Hematopoietic multipotent progenitor cell treated with erythropoietin and hydrocortisone succinate and interleukin-3 and kit ligand, for 6 days (in vitro differentiated cells): Measurements from ENCODE around the gene ELK4.

Experiments used
- DNase-seq: peaks from one replicate; pipeline ENCODE4 v3.0.0-alpha.2; 2015

ELK4 gene

DNA sequence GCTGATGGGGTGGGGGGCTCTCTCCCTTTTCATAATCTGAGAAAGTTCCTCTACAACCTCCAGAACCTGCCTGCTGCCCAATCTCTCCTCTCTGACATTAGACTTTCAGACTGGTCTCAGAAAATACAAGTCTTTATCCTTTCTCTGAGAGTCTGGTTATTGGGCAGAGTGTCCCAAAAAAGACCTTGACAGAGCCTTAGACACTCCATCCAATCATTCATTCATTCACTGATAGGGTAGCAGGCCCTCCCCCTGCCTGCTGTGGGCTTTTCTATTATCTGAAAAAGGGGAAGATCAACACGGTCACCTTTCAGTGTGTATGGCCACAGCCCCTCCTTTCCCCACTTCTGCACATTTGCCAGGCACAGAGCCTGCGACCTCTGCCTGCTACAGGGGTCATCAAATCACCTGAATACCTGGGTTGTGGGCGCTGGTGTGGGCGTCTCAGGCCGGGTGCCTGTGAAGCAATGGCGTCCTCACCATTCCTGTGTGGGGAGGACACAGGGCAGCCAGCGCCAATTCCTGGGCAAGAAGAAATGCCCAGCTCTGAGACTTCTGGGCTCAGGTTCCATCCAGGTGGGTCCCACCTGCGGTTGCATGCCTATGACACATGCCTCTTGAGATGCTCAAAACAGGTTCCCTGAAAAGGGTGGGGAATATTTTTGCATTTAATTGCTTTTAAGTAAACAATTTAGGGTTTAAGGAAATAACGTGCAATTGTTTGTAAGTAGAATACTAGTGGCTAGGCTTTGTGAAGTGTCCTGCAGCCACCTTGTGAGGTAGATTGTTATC is 52.8 kb downstream of the ELK4 start:
- DNase-seq: no peak

DNA sequence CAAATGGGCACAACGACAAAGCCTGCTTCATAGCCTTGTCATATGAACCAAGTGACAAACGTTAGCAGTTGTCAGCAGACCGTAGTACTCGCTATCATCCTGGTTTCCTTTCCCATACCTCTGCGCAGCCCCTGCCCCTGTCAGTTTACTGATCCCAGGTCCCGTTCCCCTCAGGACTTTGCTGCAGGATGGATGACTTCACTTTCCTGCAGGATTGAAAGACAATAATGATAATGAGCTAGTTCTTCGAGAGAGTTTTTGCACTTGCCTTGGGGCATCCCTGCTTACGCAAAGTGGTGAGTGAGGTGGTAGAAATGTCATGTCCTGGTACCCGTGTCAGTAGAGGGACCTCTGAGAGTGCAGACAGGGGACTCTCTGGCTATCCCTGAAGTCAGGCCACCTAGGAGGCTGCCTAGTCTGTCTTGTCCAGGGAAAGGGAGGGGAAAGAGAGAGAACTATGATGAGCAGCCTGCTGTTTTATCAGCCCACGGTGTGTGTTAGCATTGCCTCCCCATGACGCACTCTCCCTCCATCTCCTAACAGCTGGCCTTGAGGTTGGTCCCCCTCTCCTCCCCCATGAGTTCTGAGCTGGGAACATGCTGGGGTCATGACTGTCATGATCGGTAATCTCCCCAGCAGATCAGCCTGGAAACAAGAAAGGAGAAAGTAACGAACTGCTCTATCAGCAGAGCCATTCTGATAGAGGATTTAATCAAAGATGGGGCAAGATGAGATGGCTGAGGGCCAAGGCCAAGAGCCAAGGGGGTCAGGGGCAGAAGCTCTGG is 53.7 kb downstream of the ELK4 start:
- DNase-seq: no peak

DNA sequence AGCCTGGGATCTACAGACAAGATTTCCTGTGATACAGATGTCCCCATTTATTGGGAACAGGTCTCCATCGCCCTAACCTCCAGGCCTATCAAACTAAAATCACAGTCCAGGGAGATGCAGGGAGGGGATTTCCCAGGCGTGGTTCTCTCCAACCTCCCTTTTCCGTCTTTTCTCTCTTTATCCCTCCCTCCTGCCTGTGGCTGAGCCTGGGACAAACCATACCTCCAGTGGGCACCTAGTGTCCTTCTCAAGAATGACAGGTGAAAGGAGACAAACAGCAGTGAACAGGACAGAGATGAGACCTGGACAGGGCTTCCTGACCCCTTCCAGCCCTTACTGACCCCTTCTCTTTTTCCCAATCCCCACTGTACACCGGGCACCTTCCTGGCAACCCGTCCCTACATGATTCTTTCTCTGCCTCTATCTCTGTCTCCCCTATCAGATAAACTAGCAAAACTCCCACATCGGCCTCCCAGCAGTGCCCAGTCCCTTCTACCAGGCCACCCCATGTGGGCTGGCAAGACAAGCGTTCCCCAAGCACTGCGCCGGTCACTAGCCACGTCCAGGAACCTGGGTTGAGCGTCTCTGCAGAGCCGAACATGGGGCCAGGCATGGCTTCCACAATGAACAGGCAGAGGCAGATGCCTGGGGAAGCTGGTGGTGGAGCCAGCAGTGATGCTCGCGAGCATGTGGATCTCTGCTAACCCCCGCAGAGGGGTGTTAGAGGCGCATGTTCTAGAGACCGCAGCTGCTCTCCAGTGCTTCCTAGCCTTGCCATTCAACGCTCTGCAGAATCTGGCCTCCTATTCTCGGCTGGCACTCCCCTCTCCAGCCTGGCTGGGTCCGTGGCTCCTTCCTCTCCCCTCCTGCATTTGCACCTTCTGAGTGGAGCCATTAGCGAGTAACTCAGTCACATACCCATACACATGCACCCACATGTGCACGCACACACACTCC is 54.7 kb downstream of the ELK4 start:
- no peak for DNase-seq

DNA sequence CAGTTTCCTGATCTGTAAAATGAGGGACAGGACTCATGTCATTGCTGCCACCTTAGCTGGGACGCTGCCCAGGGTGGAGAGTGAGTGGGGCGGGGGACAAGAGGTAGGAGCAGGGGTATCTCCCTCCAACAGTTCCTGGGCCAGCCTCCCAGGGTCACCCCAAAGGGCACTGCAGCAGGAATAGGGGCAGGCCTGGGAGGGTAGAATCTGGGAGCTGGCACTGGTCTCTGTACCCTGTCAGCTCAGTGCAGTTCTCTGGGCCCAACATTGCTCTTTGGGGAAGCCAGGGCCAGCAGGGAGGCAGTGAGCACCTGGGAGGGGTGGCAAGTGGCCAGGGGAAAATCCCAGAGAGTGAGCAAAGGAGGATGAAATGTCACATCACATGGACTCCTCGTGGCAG is 55.8 kb downstream of the ELK4 start:
- no peak for DNase-seq

DNA sequence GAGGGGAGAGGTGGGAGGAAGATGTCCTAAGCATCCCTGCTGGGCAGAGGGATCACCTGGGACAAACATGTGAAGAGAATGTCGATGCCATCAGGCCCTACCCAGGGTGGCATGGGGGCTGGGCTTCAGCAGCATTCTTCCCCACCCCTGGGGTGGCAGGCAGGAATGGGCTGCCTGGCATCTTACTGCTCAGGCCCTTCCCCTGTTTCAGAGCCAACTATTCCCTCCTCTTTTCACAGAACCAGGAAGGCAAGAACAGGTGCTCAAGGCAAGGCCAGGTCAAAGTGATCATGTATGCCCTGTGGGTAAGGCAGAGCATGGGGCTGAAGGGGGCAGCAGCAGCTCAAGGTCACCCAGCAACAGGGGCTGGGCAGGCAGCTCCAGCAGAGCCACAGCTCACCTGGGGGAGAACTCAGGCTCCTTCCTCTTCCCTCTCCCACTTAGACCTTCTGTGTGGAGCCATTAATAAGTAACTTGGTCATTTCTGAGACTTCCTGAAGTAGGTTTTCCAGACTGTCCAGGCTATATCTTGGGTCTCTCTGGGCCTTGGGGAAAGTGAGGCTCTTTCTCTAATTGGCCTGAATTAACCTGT is 56.4 kb downstream of the ELK4 start:
- no peak for DNase-seq

DNA sequence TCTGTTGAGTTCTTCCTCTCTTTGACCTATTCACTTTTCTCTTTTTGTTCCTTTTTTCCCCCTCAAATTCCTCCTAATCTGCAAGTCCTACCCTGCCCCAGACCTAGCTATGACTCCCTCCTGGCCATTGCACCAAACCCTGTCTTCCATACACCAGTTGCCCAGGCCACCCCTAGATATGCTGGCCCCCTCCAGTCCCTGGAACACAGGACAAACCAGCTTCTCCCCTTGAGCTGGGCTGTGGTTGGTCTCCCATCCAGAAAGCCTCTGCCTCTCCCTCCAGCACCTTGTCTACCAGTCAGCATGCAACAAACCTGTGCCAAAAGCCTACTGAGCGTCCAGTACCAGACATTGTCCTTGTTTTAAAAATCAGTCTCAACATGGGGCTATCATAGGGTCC is 59.4 kb downstream of the ELK4 start:
- no peak for DNase-seq

DNA sequence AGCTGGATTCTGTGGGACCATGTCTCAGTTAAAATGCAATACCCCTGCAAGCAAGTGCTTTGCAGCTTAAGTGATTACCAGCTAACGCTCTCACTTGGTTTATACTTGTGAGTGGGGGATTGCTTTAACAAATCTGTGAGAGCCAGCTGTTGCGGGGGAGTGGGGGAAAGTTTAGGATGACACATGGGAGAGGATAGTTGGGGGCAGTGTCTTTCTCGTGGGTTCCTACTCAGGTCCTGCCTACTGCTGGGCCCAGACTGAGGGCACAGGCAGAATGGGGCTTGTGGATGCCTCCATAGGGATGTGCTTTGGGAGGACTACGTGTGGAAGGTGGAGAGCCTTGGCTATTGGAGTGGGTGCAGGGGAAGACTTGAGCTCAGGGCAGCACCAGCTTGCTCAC is 60.1 kb downstream of the ELK4 start:
- no peak for DNase-seq

DNA sequence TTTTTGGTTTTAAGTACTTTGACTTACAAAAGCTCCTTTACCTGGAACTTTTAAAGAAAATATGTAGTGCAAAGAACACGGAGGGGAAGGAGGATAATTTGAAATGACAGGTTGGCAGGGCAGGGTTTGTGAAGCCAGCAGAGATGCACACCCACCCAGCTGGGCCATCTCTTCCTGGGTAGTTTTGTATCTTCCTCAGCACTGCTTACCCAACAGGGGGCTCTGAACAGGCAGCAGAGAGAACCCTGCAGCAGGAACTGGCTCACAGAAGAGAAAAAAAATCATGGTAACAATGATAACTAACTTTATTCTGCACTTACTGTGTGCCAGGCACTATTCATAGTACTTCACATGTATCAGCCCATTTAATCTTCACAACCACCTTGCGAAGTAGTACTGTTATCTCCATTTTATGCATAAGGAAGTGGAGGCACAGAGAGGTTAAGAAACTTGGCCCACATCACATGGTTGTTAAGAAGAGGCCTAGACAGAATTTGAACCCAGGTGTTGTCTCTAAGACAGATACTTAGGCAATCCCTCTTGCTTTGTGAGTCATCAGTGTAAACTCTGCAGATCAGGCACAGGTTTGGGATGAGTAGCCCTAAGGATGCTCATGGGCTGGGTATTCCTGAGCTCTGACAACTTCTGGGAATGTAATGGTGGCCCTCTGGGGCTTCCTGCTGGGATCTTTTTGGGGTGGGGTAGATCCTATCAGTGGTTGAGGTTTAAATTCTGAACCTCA is 60.8 kb downstream of the ELK4 start:
- DNase-seq: peak; percentile 41

DNA sequence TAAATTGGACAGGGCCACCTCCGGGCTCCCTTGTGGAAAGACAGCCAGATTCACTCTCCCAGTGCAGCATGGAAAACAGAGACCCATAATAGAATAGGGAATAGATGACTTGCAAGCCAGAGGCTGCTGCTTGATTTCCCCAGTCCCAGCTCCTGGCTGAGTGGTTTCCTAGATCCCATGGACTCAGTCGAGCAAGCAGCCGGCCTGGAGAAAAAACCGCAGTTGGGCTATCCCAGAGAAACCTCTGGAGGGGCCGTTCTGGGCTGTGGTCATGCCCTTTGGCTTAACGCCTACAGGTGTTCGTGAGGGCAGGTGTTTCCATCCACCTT is 61.7 kb downstream of the ELK4 start:
- DNase-seq: no peak

DNA sequence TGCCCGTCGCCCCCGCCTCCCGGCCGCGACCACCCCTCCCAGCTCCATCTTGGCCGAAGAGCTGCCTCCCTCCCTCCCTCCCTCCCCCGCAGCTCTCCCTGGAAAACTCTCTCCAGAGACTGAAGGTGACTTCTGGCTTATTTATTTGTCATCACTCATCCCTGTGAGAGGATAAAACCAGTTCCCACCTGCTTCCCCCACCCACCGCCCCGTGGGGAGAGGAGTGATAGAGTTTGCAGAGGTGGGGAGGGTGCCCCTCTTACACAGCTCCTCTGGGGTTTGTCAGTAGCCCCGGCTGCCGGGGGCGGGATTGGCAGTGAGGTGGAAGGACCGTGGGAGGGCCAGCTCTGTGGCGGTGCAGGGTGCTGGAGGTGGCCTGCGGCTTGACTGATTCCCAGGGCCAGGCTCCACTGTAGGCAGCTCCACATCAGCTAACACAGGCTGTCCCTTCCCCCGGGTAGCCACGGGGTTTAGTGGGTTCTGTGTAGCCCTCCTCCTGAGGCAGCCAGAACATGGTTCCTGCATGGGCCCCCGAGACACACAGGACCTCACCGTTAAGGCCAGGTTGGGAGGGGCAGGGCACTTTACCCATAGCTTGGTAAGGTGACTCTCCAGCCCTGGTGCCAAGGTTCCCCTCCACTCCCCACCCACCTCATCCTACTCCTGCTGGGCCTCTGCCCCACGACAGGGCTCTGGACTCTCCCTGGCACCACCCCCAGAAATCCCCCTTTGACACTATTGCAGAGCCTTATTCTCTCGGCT is 62.2 kb downstream of the ELK4 start:
- DNase-seq: no peak

DNA sequence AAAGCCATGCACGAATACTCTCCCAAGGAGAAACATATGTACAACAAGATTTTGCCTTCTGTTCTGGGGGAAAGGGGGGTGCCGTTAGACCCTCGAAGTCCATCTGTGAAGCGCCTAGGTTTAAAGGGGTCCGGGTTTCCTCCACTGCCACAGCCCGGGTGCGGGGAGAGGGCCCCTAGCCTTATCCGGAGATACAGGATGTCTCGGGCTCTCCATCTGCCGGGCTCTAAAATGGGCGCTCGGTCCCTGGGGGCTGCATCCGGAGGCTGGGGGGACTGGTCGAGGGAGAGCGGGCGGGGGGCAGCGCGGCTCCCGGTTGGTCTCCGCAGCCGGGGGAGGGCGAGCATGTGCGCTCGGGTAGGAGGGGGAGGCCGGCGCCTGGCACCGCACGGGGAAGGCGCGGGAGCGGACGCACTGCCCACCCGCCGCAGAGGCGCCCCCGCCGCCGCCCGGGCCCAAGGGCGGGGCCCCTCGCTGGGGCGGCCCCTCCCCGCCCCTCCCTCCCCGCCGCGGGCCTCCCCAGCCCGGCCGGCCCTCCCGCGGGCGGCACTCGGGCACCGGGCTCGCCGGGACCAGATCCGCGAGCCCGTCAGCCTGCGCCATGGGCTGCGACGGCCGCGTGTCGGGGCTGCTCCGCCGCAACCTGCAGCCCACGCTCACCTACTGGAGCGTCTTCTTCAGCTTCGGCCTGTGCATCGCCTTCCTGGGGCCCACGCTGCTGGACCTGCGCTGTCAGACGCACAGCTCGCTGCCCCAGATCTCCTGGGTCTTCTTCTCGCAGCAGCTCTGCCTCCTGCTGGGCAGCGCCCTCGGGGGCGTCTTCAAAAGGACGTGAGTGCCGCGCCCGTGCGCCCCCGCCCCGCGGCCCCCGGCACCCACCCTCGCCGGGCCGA is 63.1 kb downstream of the ELK4 start:
- DNase-seq: no peak

DNA sequence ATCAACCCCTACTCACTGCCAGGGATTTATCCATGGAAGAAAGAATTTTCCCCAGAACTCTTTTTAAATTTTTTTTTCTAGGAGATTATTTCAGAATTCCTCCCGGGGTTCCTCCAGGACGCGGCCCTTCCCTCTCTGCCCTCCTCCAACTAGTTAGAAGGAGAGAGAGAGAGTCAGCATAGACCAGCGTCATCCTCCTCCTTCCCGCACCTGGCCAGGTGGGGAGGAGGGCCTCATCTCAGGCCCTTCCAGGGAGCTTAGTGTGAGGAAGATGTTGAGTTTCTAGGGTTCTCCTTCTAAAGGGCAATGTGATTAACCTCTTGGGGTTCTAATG is 63.7 kb downstream of the ELK4 start:
- DNase-seq: no peak

DNA sequence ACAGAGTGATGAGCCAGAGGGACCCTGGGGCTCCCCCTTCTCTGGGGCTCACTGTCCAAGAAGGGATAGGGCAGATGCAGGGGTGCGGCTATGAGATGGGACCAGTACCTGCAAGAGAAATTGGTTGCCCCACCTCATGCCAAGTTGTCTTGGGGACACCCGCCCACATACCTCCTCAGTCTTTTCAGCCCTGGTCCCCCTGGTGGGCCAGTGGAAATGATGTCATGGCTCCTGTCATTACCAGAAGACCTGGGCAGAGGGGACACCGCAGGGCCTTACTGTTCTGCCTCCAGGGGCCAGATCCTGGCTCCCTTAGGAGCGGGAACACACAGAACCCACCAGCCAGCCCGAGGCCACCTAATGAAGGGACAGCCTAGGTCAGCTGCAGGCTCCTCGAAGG is 64.1 kb downstream of the ELK4 start:
- no peak for DNase-seq

DNA sequence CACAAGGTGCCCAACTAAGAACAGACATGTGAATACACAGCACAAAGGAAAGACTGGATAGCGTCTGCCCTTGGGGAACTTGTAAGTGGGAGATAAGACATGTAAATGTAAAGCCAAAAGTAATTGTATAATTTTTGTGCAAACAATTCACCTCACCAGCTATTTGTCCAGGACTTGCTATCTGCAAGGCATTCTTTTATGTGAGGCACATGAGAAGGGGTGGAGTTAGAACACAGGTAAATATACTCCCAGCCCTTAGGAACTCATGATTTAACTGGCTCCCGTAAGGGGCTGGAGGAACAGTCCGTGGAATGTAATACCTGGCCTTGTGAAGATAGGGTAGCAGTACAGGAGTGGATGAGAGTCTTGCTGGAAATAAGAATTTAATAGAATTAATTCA is 66.0 kb downstream of the ELK4 start:
- no peak for DNase-seq

DNA sequence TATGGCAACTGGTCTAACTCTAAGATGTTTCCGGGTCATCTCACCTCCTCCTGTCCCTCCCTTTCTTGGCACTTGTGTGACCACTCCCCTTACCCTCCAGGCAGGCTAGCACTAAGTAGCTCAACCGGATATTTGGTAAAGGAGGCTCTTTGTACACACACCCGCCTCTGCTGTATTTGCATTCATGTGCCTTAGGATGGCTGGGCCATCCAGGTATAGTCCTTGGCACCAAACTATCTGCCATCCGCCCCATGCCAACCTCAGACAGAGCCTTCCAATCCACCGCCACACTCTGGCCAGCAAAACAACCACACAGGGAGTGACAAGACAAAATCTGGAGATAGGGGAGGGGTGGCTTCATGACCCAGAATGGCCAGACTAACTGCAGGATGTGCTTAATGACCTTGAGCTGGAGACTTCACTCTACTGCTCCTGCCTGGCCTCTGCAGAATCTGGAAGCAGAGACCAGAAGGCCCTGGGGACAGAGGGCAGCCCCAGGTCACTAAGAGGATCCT is 67.8 kb downstream of the ELK4 start:
- no peak for DNase-seq

DNA sequence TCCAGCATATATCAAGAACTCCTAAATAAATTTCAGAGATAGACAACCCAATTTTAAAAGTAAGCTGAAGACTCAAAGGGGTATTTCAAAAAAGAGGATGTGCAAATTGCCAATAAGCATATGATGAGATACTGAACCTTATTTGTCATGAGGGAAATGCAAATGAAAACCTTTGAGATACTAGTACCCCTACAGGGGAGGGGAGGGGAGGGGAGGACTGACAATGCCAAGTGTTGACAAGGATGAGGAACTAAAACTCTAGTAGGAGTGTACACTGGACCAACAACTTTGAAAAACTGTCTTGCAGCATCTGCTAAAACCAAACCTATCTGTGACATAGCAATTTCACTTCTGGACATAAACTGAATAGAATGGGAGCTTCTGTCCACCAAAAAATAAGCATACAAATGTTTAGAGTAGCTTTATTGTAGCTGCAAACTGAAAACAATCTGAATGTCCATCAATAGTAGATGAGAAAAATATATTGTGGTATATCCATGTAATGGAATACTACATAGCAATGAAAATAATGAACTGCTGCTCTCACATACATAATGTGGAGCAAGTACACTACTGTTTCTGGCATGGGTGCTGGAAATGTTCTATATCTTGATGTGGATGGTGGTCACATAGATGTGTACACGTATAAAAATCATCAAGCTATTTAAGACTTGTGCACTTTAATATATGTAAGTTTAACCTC is 70.2 kb downstream of the ELK4 start:
- no peak for DNase-seq
